HUDEP-2 (cell line): ENCODE data around the gene APEH.
"Not testable (repeated sequence)": the region's sequence is repeated elsewhere in the genome, so short reads cannot be mapped to it uniquely, and the experiment has no call there.

Experiments used
- DNase-seq, 76 experiments: peaks; one replicate each; lab custom pipeline; 2025; ENCODE audit not compliant: unreplicated experiment in 76 of 76; lab: John Stamatoyannopoulos, UW

The APEH gene

DNA sequence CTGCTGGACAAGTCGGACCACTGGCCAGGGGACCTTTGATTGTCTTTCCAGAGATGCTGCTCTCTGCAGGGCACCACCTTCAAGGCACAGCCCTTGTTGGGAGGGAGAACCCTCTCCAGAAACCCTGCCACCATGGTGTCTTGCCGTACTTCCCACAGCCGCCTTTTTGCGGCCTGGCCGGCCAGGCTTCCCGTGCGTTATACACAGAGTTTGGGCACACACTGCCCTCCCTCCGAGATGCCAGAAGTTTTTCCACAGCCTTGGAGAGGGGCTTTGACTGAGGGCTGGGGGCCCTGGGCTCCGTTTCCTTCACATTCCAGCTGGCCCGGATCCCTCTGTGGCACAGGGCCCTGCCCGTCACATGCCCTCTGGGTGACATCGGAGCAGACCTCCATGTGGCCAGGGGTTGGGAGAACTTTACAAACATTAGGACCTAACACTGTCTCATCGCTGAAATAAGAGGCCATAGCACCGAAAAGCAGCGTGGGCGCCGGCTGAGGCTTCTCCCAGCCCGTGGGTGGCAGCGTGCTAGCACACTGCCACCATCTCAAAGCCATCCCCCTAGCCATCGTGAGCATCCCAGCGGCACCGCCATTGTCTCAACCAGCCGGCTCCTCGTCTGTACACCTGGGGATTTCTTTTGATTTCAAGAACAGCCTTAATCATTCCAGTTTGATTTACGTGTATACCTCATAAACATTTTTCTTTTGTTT is 6.3 kb upstream of the APEH start:
- no peak for DNase-seq

DNA sequence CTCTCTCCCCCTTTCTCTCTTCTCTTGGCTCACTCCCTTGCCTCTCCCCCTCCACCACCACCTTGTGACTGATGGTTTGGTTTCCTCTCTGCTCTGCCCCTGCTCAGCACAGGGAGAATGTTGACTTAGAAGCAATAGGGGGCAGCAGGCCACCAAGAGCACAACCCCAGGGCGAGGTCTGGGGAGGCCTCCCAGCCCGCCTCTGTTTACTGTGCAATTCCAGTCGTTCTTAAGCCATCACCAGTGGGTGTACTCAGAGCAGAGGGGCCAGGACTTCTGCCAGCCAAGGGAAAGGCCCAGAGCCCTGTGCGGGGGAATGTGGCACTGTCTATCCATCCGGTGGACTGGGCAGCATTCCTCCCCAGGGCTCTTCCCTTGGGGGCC is 5.7 kb upstream of the APEH start:
- DNase-seq: peak in 2 of 76 experiments; percentile 6 to 7

DNA sequence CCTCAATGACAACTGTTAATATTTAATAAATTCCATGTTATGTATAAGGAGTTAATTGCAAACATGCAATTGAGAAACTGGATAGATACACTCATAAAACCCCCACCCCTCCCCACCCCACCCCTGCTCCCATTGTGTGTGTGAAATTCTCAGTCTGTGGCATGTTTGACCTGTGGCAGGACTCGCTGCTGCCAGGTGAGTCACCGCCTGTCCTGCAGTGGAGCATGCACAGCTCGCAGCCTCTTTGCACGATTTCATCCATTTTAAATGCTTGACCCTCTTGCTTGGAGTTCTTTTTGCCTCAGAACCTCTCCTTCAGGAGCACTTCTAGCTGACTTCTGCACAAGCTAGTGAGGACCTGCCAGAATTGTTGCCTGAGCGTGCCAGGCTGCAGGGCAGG is 5.3 kb upstream of the APEH start:
- DNase-seq: no peak

DNA sequence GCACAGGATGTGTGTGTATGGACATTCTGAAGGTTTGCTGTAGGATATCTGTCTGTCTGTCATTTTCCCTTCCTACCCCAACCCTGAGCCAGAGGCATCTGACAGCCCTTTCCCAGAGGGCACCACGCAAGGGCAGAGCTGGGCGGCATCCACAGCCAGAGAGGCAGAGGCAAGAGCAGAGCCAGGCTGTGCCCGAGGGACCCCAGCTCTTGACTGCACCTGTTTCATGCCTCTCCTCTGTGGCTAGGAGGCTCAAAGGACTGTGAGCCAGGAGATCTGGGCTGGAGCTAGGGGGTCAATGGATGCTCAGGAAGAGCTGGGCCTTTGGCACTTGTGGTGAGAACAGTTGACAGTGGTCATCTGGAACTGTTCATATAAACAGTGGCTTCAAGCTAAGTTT is 4.8 kb upstream of the APEH start:
- no peak for DNase-seq

DNA sequence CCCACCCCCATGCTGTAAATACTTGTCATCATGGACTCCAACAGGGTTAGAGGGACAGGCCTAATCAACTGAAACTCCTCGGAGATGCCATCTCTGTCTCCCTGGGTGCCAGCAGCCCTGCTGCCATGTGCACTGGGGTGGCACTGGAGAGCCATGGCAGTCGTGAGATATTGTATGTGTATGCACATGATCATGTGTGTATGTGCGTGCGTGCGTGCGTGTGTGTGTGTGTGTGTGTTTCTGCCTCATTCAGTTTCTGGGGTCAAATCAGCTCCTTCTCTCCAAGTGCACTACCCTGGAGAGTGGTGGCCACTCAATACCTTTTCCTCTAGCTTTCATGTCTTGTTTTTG is 3.2 kb upstream of the APEH start:
- DNase-seq: no peak

DNA sequence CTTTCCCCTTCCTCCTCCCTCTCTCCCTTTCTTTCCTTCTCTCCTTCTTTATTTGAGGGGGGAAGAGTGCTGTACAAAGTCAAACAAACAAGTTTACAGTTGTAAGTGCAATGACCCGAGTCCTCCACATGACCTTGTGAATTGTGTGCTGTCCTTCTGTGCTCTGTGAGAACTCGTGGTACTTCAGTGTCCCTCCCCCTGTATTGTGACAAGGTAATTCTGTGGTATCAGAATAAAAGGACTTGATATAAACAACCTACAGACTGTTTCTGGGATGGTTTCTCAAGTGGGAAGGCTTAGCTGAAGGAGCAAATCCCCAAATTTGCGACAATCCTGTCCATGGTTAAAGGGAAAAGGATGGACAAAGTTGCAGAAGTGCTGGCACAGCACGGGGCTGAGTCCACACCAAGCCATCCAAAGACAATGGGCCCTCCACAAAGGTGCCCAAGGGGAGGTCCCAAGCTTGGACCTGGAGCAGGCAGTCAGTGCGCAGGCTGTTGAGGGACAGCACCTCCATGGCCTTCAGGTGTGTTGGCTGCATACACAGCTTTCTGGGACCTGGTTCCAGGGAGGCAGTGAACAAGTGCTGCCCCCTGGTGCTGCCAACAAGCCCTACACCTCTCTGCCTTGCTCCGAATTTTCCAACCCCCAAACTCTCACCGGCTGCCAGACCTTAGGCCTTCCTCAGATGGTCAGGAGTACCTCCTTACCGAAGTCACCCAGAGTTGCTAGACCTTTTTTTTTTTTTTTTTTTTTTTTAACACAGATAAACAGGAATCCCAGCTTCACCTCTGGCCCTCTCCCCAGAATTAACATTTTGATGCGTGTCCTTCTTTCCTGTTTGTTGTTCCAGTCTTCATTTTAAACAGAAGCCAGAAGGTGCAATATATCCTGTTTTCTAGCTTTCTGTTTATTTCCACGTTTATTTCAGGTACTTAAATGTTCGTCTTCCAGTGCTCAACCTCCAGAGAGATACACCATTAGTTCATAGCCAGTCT is 2.6 kb upstream of the APEH start:
- DNase-seq: no peak

DNA sequence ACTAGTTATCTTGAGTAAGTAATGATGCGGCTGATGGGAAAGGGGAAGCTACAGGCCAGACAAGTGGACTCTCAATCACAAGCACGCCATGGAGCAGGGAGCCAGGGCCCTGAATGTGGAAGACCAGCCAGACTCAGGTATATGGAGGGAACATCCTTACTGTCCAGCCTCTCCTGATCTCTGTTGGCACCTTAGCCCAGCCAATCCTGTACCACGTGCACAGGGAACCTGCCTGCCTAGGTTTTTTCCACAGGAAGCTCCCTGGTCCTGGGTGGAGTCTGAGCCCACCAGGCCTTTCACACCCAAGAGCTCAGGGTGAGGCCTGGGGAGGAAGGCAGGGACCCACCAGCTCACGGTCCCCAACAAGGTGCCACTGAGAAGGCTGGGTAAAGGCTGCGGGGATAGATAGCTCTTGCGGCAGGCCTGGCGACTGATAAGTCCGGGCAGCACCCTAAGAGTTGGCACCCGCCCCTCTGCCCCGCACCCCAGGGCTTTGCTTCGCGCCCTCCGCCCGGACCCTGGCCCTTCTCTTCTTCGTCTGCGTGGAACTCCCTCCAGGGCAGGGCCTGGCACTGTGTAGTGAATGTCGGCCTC is 933 bp upstream of the APEH start:
- no peak for DNase-seq

DNA sequence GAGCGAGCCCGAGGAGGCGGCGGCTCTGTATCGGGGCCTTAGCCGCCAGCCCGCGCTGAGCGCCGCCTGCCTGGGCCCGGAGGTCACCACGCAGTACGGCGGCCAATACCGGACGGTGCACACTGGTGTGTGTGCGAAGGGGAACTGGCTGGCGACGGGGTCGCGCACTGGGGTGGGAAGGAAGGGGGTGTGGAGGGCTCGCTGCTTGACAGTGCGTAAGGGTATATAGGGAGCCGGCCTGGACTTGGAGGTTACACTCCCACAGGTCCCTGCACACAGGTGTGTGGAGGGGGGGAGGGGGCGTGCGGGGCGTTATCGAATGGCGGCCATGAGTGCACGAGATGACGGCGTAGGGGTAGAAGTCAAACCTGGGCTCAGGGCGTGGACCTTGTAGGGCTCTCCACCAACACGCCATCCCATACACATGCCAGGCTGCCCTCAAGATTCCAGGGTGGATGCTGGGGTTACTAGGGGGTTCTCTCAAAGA is 389 bp downstream of the APEH start:
- DNase-seq: no peak

DNA sequence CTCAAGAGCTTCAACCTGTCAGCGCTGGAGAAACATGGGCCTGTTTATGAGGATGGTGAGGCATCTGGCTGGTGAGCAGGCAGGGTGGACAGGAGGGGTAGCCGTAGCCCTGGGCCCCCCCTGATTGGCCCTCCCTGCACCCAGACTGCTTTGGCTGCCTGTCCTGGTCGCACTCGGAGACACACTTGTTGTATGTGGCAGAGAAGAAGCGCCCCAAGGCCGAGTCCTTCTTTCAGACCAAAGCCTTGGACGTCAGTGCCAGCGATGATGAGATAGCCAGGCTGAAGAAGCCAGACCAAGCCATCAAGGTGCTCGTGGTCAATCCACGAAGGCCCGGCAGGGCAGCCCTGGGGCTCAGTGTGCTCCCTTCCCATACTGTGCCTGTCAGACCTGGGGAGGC is 1.8 kb downstream of the APEH start:
- no peak for DNase-seq

DNA sequence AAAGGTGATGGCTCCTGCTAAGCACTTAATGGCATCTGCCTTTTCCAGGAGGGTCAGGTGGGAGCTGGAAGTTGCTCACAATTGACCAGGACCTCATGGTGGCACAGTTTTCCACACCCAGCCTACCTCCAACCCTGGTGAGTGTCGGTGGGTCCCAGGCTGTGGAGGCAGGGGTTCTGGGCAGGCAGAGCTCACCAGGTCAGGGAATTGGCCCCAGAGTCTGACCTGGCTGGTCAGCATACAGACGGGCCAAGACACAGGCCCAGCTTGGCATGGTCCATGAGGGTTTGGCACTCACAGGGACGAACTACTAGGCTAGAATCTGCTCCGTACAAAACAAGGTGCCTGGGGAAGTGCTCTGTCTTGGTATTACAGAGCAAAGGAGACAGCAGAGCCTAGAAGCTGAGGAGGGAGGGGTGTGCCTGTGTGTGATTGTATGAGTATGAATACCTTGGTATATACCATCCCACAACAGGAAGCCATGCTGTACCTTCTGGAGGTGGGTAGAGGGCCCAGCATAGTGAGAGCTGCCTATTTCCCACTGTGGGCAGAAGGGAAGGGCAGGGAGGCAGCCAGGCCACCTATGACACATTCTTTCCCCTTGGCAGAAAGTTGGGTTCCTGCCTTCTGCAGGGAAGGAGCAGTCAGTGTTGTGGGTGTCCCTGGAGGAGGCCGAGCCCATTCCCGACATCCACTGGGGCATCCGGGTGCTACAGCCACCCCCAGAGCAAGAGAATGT is 6.5 kb downstream of the APEH start:
- DNase-seq: no peak

DNA sequence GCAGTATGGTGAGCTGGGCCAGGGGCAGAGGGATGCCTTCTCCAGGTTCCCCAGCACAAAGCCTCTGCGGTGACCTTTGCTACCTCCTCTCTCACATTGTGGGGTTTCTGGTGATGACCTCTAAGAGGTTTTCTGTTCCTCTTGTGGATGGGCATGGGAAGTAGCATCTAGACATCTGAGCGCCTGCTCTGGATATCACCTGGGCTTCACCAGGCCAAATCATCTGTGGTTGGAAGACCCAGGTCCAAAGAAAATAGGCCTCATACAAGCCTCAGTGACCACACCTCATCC is 7.0 kb downstream of the APEH start:
- no peak for DNase-seq

DNA sequence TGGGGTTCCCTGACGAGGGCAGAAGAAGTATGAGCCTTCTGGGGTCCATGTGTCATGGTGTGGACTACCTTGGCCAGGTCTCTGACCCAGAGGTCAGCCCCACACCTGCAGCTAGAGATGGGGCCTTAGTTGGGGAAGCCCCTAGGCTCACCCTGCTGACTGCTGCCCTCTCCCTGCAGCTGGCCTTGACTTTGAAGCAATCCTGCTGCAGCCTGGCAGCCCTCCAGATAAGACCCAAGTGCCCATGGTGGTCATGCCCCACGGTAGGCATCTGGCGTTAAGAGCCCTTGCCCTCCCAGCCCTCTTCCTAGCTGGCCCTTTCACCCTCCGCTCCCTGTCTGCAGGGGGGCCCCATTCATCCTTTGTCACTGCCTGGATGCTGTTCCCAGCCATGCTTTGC is 7.4 kb downstream of the APEH start:
- DNase-seq: no peak

DNA sequence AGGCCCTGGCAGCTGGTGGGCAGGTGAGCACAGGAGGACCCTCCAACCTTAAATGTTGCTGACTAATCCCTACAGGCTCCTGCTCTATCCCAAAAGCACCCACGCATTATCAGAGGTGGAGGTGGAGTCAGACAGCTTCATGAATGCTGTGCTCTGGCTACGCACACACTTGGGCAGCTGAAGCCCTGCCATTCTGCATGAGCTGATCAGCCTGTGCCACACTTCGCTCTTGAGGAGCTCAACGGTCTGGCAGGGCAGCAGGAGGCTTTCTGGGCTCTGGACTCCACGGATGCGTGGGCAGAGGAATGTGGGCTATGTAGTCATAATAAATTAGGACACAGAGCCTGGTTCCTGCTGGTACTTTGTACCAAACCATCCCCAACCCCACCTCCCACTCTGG is 9.0 kb downstream of the APEH start:
- DNase-seq: no peak

DNA sequence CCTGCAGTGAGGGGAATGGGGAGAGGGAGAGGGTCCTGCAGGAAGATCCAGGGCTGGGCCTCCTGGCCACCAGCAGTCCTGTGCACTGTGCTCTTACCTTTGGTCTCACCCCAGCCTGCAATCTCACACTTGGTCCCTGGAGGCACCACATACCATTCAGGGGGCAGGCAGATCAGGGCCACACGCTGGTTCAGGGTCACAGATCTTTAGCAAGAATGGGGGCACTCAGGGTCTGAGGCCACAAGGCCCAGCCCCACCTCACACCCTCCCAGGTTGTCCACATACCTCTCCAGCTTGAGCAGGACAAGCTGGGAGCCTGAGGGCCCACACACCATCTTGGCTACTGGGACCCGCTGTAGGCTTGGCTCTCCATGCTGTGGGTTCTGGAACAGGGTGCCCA is 10.3 kb downstream of the APEH start:
- DNase-seq: not testable (repeated sequence)

DNA sequence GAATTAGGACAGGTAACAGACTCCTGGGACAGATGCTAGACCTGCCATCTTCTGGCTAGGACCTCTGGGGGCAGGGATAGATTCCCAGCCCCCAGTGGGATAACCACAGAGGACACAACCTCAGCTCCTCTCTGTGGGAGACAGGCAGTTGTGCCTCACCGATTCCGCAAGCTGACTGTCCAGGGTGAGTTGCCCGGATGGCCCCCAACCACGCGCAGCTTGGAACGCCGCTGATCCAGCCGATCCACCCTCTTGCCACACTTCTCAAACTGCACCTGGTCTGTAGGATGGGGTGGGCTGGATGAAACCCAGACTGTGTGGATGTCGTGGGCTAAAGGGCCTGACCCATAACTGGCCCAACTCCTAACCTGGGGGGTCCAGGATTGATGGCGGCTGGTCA is 11.0 kb downstream of the APEH start:
- not testable (repeated sequence) for DNase-seq

DNA sequence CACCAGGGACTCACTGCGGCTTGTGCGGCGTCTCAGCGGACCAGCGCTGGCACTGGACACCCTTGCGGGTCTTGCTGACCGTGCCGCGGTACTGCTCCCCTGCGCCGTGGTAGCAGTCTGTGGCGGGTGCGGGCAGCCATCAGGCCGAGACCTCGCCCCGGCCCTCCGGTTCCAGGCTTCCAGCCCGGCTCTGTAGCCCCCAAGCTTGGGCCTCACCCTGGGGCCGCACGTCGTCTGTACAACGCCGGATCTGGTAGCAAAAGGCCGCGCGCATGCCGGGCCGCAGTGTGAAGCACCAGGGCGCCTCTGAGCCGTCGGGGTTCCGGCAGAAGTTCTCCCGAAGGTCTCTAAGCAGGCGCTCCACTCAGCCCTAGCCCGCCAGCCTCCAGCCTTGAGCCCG is 11.7 kb downstream of the APEH start:
- DNase-seq: not testable (repeated sequence)

DNA sequence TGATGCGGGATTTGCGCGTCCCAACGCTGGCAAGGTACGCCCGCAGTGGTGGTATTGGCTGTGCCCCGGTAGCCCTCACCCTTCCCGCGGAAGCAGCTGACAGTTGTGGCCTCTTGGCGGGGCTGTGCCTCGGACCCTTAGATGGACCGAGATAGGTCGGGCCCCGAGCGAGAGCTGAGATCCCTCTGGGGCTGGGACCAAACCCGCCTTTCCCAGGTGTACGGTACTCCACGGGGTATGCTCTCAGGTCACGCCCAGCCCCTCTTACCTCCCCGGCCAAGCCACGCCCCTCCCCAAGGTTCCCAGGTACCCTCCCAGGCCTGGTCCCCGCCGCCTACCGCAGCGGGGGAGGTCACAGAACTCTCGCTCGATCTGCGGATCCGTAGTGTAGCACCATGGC is 12.2 kb downstream of the APEH start:
- not testable (repeated sequence) for DNase-seq

DNA sequence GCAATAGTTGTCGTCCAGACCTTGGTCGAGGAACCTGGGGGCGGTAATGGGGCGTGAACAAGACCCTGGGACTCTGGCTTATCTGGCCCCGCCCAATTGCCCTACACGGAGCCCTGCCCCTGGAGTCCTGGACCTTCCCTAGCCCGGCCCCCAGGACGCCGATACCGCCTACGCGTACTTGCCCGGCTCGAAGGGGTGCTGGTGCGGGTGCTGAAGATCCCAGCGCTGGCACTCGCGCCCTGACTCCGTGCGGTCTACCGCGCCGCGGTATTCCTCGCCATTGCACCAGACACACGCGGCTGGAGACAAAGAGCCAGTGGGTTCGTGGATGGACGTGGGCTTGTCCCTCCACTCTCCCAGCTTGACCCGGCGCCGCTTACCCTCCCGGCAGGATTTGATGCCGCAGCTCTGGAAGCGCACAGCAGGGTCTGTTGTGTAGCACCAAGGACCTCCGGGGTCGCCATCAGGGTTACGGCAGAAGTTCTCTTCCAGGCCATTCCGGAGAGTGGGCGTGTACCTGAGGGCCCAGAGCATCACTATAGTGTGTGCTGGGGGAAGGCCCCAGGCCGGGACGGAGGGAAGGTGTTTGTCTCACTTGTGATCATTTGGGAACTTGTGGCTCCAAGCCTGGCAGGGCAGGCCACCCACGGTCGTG is 12.7 kb downstream of the APEH start:
- not testable (repeated sequence) for DNase-seq

DNA sequence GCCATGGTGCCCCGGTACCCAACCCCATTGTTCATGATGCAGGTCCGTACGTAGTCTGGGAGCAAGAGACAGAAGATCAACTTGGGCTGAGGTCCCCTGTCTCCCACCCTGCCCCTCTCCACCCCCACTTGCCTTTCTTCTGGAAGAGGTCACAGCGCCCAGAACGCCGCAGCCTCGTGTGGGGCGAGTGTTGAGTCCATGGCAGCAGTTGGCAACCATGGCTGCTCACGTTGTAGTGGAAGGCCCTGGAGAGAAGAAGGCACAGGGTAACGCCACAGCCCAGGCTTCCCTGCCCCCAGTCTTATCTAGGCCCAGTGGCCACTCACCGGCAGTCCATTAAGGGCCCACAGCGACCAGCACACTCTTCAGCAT is 13.3 kb downstream of the APEH start:
- not testable (repeated sequence) for DNase-seq

DNA sequence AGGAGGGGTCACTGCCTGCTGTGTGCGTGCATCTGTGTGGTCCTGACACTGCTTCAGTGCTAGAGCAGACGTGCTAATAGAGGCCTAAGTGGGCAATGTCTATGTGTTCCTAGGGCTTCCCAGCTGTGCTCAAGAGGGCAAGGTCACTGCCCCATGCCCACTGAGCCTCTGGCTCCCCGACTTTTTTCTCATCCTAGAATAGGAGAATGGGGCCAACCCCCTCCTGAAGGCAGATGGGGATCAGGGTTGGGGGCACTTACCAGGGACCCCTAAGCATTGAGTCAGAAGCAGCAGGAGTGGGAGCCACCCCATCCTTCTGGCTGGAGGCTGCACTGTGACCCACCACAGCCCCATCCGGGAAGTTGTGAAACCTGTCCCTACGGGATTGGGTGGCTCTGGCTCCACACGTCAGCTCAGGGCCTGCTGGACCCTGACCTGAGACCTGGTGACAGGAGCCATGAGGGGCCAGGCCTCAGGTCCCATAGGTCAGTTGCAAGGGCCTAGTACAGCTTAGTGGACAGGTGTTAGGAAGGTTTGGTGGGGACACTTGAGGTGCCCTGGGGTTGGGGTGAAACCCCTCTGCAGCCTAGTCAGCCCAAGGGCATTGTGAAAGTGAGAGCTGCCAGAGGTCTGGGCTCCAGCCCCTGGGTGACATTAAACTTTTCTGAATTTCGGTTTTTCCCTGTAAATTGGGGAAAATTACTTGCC is 14.3 kb downstream of the APEH start:
- DNase-seq: not testable (repeated sequence)
